NCI-H2081 (cell line): Measurements from ENCODE around the gene RPP38.

Experiments used
- DNase-seq, 2 experiments: peaks; one replicate each; lab custom pipeline; 2025; lab: John Stamatoyannopoulos, UW

RPP38 gene

DNA sequence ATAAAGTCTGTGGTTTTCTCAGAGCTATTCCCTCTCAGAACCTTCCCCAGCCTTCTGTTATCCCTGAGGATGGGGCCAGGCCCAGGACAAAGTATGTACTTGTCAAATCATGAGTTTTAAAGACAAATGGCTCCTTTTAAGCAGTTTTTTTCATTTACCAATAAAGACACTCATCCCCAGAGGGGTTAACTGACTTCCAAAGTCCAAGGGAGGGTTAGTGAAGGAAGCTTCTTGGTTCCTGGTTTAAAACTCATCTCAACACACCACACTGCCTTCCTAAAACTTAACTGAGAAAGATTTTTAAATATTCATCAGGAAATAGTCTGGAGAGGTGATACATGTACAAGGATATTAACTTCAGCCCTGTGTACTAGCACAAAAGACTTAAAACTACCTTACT lies 55.4 kb downstream of the RPP38 start:
- no peak for DNase-seq
